Stimulated activated CD8-positive, alpha-beta memory T cell treated with anti-CD3 and anti-CD28 coated beads, Interleukin-15, amount 100 ng/mL, for 24 hours (primary cell): Measurements from ENCODE around the gene TAL2.

Experiments used
- DNase-seq: peaks from one replicate; pipeline ENCODE4 v3.0.0-alpha.2; 2020; ENCODE audit warnings: low read depth

TAL2 gene

GRCh38 chr9:105662184-105663104, at the start of gene TAL2:
Gene TAL2 (plus strand): TSS chr9:105662457. CDS start chr9:105662497, 40 bp downstream.
- no peak for DNase-seq

GRCh38 chr9:105621001-105621400, 41.3 kb upstream of the TAL2 start:
- DNase-seq = no peak

- DNase-seq = no peak
Measured at GRCh38 chr9:105625088-105625487, 37.2 kb upstream of the TAL2 start.

GRCh38 chr9:105632807-105633206, 29.4 kb upstream of the TAL2 start:
- DNase-seq = no peak

GRCh38 chr9:105633411-105633810, 28.8 kb upstream of the TAL2 start:
- no peak for DNase-seq

- DNase-seq = no peak
Measured at GRCh38 chr9:105636331-105636730, 25.9 kb upstream of the TAL2 start.

GRCh38 chr9:105637787-105638395, 24.4 kb upstream of the TAL2 start:
- DNase-seq = no peak

GRCh38 chr9:105639936-105640335, 22.3 kb upstream of the TAL2 start:
- no peak for DNase-seq

- no peak for DNase-seq
Measured at GRCh38 chr9:105643795-105644194, 18.5 kb upstream of the TAL2 start.

- DNase-seq = no peak
Measured at GRCh38 chr9:105646879-105647594, 15.2 kb upstream of the TAL2 start.

GRCh38 chr9:105647595-105648349, 14.5 kb upstream of the TAL2 start:
- no peak for DNase-seq

GRCh38 chr9:105651806-105652205, 10.5 kb upstream of the TAL2 start:
- no peak for DNase-seq

- DNase-seq = no peak
Measured at GRCh38 chr9:105656131-105656921, 5.9 kb upstream of the TAL2 start.

GRCh38 chr9:105658351-105658750, 3.9 kb upstream of the TAL2 start:
- DNase-seq = no peak

- DNase-seq = no peak
Measured at GRCh38 chr9:105661011-105661410, 1.2 kb upstream of the TAL2 start.

- DNase-seq = no peak
Measured at GRCh38 chr9:105663914-105664313, 1.7 kb downstream of the TAL2 start.

GRCh38 chr9:105667867-105668266, 5.6 kb downstream of the TAL2 start:
- DNase-seq = no peak

GRCh38 chr9:105670315-105670714, 8.1 kb downstream of the TAL2 start:
- DNase-seq = no peak

GRCh38 chr9:105670775-105671174, 8.5 kb downstream of the TAL2 start:
- no peak for DNase-seq

GRCh38 chr9:105672711-105673234, 10.5 kb downstream of the TAL2 start:
- DNase-seq = no peak

GRCh38 chr9:105673850-105674387, 11.7 kb downstream of the TAL2 start:
- no peak for DNase-seq
